HG02623 (cell line): ENCODE data around the gene RAB40C.

Experiments
- ATAC-seq: cut with Tn5 transposase; IDR thresholded peaks from one replicate; pipeline ENCODE4 v1.9.1; 2021; ENCODE audit warnings: moderate library complexity; ENCODE audit not compliant: unreplicated experiment

Gene RAB40C

DNA sequence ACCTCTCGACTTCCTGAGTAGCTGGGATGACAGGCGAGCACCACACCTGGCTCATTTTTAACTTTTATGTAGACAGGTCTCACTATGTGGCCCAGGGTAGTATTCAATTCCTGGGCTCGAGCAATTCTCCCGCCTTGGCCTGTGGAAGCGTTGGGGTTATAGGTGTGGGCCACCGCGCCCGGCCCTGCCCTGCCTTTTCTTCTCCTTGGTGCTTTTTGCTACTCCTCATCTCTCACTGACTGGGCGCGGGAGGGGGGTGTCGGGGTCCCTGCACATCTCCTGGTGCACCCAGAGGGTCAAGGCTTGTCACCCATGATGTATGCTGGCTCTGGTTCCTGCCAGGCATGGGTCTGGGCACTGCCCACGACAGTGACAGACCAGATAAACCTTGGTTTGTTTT lies 54.7 kb downstream of the RAB40C start:
- no peak for ATAC-seq

DNA sequence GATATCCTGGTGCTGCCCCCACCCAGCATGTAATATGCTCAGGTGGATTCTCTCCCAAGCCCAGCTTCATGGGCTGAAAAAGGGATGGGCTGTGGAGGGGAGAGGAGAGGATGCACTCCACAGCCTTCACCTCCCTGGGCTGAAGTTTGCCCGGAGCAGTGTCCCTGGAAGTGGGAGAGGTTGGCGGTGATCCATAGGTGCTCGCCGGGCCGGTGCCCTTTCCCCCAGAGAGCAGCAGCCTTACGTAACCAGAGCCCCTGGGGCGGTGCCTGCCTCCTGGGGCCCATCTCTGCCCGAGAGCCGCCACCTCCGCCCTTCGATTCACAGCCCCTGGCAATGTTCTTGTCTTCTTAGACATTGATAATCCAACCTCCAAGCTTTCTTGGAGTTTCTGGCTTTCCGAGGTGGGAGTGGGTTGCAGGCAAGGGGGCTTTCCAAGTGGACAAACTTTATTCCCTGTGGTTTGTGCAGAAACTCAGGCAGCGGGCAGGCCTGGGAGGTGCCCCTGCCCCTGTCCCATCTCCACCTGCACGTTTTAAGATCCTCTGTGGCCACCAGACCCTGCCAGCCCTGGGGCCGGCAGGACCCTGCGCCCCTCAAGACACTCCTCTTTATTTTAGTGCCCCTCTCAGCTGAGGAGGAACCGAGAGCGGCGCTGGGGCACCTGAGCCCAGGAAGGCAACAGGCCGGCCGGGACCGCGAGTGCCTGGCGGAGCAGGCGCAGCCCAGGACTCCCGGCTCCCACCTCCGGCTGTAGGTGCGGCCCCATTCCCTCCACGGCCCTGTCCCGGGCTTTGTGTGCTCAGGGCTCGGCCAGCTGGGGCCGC lies 56.2 kb downstream of the RAB40C start:
- no peak for ATAC-seq

DNA sequence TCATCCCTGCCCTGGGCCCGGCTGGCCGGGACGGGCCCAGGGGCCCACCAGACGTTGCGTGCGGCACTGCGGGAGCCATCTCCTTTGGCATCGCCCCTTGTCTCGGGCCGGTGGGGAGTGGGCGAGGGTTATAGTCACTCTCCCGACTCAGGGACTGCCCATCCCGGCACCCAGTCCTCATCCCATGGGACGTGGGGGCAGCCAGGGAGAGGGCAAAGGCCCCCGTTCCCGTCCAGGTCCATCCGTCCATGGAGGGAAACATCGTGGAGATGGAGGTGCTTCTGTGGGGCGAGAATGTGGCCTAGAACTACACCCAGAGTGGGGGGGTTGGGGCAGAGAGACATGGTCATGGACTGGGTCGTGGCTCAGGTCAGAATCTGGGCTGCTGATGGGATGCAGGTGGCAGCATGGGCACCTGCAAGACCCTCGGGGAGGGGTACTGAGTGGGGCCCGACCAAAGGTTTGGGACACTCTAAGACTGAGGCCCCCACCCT lies 56.9 kb downstream of the RAB40C start:
- ATAC-seq: no peak

DNA sequence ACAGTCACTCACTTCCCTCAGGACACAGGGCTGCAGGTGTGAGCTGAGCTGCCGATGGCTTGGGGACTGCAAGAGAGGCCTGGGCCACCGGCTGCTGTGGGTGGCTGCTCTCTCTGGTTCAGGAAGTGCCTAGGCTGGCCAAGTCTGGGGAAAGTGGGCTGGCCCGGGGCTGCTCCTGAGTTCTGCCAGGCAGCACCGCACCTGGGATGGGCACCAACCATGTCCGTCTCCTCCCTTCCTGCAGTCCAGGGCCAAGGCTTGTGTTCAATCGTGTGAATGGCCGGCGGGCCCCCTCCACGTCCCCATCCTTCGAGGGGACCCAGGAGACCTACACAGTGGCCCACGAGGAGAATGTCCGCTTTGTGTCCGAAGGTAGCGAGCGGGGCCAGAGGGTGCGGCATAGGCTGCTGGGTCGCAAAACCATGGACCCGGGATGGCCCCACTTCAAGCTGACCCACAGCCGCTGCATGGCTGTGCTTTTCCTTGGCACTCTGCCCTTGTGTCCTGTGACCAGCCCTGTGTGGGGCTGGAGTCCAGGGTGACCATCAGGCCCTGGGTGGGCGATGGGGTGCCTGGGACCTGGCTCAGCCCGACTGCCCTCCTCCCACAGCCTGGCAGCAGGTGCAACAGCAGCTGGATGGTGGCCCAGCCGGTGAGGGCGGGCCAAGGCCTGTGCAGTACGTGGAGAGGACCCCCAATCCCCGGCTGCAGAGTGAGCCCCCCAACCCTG lies 57.5 kb downstream of the RAB40C start:
- ATAC-seq: no peak

DNA sequence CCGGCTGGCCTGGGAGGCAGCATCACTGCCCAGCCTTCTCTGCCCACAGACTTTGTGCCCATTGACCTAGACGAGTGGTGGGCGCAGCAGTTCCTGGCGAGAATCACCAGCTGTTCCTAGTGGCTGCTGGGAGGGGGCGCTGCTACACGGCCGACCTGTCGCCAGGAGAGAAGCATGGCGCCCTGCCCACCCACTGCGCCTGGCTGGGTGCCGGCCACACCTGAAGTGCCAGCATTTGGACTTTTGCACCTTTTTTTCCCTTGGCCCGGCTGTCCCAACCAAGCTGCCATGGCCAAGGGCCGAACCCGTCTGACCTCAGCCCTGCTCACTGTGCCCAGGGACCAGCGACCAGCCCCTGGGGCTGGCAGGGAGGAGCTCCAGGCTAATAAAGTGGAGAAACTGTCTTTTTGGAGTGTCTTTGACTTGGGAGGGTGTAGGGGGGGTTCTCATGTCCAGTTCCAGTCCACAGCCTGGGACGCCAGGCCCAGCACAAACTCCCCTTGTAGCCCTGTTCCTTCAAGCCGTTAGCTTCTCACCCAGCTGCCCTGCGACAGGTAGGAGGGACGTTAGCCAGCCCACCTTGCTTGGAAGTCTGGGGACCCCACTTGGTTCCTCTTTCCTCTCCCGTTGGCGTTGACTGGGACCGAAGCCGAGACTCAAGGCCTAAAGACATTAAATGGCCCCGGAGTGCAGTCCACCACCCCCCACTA lies 58.4 kb downstream of the RAB40C start:
- ATAC-seq: no peak

DNA sequence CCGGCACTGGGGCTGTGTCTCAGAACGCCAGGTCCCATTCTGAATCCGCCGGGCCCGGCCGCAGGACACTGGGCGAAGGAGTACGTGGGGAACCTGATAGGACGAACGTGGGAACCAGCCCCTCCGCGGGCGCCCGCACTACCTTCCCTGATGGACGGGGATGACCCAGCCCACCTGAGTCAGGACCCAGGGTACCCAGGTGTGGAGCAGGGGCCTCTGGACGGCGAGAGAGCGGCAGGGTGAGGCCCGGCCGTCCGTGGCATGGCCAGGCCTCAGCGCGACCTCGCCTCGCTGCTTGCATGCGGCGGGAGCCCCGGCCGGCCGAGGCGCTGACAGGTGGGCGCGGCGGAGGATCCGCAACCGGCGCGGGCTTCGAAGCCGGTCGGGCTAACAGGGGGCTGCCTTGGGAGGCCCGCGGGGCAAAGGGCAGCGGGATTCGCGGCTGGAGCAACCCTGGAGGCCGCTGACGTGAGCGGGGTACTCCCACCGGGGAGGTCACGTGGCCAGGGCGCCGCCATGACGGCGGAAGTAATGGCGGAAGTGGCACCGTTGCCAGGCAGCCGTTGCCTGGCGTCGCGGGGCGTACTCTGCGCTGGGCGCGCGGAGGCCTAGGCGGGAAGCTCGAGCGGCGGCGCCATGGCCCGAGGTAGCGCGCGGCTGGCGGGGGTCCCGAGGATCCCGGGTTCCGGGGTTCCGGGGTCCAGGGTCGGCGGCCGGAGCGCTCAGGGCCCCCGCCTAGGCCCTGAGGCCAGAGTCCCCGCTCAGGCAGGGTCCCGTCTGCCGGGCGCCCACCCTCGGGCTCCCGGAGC lies 59.1 kb downstream of the RAB40C start, which contains the start of gene WDR90:
Gene WDR90, plus strand, starts transcription at position 585 of the 809 bp plus-strand sequence. Its CDS starts 52 bp downstream, at position 637.
- peak; percentile 80 for ATAC-seq

DNA sequence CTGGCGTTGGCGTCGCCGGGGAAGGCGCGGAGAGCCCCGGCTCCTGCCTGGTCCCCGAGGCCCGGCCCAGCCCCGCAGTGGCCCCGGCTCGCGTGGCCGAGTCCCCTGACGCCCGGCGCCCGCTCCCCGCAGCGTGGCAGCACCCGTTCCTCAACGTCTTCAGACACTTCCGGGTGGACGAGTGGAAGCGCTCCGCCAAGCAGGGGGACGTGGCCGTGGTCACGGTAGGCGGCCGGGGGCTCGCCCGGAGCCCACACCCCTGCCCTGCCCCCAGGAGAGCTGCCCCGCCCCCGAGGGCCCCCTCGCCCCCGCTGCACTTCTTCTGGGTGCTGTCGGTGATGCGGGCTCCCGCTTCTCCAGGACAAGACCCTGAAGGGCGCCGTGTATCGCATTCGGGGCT lies 59.8 kb downstream of the RAB40C start:
- ATAC-seq: no peak

DNA sequence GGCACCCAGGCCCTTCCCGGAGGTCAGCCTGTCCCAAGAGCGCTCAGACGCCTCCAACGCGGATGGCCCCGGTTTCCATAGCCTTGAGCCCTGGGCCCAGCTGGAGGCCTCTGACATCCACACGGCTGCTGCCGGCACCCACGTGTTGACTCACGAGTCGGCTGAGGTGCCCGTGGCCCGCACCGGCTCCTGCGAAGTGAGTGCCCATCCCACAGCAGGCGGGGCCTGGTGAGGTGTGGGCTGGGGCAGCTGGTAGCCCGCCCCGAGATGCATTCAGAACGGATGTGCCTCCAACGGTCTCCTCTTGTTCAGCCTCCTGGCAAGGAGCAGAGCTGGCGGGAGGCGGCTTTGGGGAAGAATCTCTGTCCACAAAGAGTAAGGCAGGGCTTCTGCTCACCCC lies 62.0 kb downstream of the RAB40C start:
- ATAC-seq: no peak

DNA sequence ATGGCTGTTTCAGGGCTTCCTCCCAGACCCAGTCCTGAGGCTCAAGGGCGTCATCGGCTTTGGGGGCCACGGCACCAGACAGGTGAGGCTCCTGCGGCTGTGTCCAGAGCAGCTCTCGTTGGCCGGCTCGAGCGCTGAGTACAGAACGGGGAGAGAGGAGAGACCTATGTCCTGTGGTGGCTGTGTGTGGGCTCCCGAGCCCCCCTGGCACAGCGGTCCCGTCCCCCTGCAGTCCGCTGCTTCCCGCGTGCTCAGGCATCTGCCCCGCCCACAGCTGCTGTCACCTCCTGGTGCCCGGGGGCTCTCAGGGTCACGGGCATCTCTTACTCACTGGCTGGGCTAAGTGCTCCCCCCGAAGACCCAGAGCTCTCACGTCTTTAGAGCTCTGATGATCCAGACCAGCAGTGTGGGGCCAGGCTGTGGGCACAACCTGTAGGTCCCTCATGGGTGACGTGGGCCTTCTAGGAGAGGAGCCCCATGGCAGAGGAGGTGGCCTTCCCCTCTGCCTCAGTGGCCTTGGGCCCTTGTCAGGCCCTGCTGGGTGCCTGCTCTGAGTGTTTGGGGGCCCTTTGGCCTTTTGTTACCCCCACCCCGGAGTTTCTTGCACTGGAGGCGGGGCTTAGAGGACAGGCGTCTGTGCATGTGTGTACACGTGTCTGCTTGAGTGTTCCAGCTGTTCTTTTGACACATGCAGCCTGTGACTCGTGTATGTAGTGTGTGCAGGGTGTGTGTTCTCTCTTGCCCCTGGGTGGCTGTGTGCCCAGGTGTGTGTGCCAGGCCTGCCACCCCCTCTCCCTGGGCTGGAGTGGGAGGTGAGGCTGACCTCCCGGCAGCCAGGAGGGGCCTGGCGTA lies 62.8 kb downstream of the RAB40C start:
- ATAC-seq: no peak

DNA sequence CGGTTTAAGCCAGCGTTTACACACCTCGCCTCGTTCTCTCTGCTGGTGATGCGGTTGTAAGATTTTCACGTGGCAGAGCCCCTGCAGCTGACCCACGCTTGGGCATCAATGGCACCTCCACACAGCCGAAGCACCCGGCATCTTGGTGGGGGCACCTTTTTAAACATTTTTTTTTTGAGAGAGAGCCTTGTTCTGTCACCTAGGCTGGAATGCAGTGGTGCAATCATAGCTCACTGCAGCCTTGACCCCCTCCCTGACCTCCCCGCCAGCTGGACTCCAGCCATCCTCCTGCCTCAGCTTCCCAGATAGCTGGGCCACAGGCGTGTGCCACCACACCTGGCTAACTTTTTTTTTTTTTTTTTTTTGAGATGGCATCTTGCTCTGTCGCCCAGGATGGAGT lies 64.2 kb downstream of the RAB40C start:
- ATAC-seq: no peak

DNA sequence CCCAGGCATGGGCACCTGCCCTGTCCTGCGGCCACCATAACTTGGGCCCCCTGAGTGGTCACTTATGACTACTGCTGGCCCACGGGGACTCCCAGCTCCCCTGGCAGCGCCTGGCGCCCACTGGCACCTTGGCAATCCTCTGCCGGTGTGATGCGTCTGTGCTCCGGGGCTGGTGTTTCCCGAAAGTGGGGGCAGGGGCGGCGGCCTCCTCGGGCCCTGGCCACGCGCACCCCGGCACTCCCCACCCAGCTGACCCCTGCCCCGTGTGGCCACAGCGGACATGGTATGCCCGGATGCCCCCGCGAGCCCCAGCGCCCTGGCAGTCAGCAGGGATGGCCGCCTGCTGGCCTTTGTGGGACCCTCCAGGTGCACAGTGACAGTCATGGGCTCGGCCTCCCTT lies 67.6 kb downstream of the RAB40C start:
- ATAC-seq: no peak

DNA sequence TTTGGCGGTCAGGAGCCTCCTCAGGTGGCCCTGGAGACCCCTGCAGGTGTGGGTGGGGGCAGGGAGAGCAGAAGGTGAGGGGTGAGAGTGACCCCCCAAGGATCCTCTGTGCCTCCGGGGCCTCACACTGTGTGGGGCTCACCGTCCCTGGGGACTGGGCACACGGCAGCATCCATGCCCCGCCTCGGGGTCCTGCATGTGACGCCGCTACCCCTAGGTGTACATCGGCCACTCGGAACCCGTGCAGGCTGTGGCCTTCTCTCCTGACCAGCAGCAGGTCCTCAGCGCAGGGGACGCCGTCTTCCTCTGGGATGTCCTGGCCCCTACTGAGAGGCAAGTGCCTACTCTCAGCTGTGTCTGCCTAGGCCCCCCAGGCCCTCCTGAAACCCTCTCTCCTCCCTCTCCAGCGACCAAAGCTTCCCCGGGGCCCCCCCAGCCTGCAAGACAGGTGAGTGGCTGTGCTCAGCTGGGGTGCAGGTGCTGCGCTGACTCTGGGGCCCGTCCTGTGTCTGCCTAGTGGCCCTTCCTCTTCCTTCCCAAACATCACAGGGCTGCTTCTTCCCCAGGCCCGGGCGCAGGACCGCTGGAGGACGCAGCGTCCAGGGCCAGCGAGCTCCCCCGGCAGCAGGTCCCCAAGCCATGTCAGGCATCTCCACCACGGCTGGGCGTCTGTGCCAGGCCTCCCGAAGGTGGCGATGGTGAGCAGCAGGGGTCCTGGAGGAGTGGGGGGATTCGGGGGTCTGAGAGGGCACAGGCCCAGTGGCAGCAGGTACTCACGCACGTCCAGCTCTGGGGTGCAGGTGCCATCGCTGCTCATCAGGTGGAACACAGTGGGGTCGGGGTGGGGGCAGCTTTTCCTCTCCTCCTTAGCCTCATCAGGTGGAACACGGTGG lies 69.1 kb downstream of the RAB40C start:
- ATAC-seq: no peak

DNA sequence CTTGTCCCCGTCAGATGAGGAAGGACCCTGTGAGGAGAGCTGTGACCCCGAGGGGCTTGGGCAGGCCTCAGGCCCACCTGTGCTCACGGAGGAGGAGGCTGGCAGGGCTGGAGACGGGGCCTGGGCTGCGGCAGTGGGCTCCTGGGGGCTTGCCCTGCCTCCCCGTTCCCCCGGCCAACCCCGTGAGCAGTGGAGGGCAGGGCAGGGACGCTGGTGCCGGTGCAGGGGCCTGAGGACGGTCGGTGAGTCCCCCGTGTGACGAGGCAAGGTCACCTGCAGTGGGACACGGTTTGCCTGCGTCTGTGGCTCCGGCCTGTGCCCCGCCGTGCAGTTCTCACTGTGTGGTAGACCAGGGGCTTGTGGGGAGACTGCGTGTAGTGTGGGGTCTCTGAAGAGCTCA lies 69.8 kb downstream of the RAB40C start:
- no peak for ATAC-seq

DNA sequence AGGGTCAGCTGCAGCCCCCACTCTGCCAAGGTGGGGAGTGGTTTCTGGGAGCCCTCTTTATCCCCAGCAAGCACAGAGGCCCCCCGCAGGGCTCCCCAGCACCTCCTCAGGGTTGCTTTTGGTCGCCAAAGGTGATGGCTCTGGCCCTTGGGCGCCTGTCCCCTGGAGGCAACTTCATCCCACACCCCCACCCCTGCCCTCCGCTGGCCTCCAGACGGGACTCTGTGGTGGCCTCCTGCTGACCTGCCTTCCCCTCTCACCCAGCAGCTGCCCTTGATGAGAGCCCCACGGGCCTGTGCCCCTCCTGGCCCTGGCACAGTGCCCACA lies 70.2 kb downstream of the RAB40C start:
- no peak for ATAC-seq

DNA sequence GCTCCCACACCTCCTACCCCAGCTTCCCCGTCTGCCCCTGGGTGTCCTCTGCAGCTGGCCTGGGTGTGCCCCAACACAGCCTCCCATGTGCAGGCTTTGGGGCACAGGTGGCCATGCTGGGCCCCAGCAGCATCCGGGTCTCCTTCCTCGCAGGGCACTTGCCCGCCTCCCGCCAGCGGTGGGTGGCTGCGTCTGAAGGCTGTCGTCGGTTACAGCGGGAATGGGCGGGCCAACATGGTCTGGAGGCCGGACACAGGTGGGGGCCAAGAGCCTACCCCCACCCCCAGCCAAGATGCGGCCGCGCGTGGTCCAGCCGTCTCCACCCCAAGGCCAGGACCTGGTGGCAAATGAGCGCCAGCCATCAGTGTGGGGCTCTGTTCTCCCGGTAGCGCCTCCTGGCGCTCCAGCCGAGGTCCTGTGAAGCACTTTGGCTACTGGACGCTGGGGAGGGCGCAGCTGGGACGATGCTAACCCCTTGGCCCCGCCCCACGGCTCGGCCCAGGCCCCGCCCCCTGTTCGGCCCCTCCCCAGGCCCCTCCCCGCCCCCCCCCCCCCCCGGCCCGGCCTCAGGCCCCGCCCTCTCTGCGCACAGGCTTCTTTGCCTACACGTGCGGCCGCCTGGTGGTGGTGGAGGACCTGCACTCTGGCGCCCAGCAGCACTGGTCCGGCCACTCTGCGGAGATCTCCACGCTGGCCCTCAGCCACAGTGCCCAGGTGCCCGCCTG lies 70.8 kb downstream of the RAB40C start:
- no peak for ATAC-seq

DNA sequence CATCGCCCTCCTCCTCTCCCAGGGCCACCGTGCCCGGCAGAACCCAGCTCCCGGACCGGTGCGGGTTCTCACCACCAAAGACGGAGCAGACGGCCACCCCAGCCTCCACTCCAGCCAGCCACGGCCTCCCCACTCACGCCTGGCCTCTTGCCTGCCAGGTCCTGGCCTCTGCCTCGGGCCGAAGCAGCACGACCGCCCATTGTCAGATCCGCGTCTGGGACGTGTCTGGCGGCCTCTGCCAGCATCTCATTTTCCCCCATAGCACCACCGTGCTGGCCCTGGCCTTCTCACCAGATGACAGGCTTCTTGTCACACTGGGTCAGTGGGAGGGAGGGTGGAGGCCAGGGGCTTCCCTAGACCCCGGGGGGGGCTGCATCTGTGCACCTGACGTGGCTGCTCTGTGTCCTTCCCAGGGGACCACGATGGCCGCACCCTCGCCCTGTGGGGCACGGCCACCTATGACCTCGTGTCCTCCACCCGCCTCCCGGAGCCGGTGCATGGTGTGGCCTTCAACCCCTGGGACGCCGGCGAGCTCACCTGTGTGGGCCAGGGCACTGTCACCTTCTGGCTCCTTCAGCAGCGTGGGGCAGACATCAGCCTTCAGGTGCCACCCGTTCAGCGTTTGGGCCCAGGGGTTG lies 71.4 kb downstream of the RAB40C start:
- ATAC-seq: no peak

DNA sequence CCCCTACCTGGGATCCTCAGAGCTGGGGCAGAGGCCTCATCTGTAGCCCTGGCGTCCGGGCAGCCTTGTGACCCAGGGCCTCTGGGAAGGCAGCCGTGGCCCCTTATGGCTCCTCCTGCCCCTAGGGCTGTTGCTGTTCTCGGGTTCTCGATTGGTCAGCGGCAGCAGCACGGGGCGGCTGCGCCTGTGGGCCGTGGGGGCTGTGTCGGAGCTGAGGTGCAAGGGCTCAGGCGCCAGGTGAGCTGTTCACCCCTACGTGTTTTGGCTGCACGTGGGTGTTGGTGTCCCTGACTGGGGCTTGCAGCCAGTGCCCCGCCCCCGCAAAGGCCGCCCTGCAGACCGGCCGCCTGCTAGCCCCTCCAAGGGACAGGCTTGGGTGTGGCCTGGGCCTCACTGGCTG lies 72.2 kb downstream of the RAB40C start:
- ATAC-seq: no peak

DNA sequence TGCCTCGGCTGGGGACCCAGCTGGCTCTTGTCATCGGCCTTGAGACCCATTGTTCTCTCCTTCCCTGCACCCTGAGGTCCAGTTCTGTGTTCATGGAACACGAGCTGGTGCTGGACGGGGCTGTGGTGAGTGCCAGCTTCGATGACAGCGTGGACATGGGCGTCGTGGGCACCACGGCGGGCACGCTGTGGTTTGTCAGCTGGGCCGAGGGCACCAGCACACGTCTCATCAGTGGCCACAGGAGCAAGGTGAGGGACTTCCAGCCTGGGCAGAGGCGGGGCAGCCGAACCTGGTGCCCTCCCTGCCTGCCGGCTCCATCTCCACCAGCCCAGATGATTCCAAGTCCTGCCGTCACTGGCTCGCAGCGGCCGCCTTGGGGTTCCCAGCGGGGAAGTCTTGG lies 72.7 kb downstream of the RAB40C start:
- ATAC-seq: no peak
